HL-60 (cell line): Measurements from ENCODE around the gene TMEM129.

Experiments
- GABPA ChIP-seq: IDR thresholded peaks from 2 replicates; pipeline ENCODE4 v1.6.1; 2012; ENCODE audit warnings: low read depth
- POLR2AphosphoS5 ChIP-seq: IDR thresholded peaks from 2 replicates; pipeline ENCODE4 v1.6.1; 2012; ENCODE audit warnings: low read depth
- TF ChIP-seq, protein P1 (sequence below): IDR thresholded peaks from one replicate; pipeline ENCODE4 v1.5.1; 2011; ENCODE audit warnings: low read length, control low read depth, inconsistent platforms; ENCODE audit not compliant: insufficient read depth

- TF ChIP-seq GABPA, result no peak
- TF ChIP-seq, protein P1, sequence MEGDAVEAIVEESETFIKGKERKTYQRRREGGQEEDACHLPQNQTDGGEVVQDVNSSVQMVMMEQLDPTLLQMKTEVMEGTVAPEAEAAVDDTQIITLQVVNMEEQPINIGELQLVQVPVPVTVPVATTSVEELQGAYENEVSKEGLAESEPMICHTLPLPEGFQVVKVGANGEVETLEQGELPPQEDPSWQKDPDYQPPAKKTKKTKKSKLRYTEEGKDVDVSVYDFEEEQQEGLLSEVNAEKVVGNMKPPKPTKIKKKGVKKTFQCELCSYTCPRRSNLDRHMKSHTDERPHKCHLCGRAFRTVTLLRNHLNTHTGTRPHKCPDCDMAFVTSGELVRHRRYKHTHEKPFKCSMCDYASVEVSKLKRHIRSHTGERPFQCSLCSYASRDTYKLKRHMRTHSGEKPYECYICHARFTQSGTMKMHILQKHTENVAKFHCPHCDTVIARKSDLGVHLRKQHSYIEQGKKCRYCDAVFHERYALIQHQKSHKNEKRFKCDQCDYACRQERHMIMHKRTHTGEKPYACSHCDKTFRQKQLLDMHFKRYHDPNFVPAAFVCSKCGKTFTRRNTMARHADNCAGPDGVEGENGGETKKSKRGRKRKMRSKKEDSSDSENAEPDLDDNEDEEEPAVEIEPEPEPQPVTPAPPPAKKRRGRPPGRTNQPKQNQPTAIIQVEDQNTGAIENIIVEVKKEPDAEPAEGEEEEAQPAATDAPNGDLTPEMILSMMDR, result no peak
- TF ChIP-seq POLR2AphosphoS5, result no peak
These were observed 26.5 kb upstream of the TMEM129 start for GRCh38 chr4:1747603-1747967.
